LNCaP clone FGC (cell line): ENCODE measurements around the gene CPSF7.

ENCODE experiments used
- DNase-seq: peaks from one replicate; pipeline ENCODE4 v3.0.0-alpha.2; 2011; ENCODE audit warnings: low read depth
- H3K4me3 ChIP-seq: 2 replicates; pipeline ENCODE4 v1.5.1; 2011; ENCODE audit warnings: mild to moderate bottlenecking, low read depth, low read length, control low read depth
- TF ChIP-seq, protein P1 (sequence below): IDR thresholded peaks from 2 replicates; pipeline ENCODE4 v1.5.1; 2012; ENCODE audit warnings: mild to moderate bottlenecking; ENCODE audit not compliant: control insufficient read depth, insufficient read depth; ENCODE audit errors: extremely low read depth

Gene CPSF7

DNA sequence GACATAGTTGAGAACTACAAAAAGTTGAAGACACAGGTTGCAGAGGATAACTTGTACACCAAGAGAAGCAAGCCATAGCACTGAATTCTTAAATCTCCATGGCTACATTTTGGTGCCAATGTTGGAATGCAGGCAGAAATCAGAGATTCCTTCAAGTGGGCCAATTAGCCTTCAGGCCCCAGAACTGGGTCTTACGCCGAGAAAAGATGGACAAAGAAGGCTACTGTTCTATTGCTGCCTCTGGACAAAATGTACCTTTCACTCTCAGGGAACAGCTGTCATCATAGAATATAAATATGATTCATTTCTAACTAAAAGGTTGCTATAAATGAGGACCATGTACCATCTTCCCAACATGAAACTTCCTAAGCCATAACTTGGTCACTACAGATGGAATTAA lies 23.7 kb downstream of the CPSF7 start:
- no peak overlapping the region for H3K4me3 ChIP-seq
- no peak for DNase-seq
- TF ChIP-seq, protein P1, sequence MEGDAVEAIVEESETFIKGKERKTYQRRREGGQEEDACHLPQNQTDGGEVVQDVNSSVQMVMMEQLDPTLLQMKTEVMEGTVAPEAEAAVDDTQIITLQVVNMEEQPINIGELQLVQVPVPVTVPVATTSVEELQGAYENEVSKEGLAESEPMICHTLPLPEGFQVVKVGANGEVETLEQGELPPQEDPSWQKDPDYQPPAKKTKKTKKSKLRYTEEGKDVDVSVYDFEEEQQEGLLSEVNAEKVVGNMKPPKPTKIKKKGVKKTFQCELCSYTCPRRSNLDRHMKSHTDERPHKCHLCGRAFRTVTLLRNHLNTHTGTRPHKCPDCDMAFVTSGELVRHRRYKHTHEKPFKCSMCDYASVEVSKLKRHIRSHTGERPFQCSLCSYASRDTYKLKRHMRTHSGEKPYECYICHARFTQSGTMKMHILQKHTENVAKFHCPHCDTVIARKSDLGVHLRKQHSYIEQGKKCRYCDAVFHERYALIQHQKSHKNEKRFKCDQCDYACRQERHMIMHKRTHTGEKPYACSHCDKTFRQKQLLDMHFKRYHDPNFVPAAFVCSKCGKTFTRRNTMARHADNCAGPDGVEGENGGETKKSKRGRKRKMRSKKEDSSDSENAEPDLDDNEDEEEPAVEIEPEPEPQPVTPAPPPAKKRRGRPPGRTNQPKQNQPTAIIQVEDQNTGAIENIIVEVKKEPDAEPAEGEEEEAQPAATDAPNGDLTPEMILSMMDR, result no peak

DNA sequence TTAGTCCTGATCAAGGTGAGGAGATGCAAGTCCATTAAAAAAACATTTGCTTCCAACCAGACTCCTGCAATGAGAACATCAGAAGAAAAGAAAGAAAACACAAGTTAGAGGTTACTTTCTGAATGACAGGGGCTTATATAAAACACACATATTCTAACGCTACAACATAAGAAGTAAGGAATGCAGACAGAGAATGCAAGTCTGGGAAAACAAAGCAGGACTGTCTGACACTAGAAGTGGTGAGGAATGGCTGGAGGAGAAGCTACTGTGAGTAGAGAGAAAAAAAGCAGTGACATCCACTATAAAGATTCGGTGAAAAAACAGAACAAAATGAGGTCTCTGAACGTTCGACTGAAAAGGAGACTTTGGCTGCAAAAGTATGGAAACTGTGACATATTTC lies 25.1 kb downstream of the CPSF7 start:
- H3K4me3 ChIP-seq, result no peak overlapping the region
- no peak for DNase-seq
- TF ChIP-seq, protein P1, result no peak

- H3K4me3 ChIP-seq, result no peak overlapping the region
- TF ChIP-seq, protein P1, result no peak
- DNase-seq, result no peak
These were observed 25.7 kb downstream of the CPSF7 start for GRCh38 chr11:61404103-61404502.

DNA sequence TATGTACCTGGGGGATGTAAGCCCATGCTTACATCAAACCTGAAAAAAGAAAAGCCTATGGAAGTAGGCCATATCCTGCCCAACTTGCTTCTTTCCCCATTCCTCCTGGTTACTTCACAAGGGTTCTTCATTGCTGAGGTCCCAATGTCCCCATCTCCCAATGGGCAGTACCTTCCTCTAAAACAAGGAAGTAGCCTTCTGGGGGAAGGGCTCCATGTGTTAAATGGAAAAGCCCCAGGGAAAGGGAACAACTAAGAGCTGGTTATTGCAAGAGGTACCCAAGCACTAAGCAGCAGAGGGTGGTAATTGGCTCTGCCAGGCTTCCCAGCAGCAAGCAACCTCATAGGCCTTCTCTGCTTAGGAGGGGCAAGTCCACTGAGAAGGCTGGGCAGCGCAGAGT lies 26.1 kb downstream of the CPSF7 start:
- DNase-seq, result no peak
- TF ChIP-seq, protein P1, result no peak
- H3K4me3 ChIP-seq, result no peak overlapping the region

DNA sequence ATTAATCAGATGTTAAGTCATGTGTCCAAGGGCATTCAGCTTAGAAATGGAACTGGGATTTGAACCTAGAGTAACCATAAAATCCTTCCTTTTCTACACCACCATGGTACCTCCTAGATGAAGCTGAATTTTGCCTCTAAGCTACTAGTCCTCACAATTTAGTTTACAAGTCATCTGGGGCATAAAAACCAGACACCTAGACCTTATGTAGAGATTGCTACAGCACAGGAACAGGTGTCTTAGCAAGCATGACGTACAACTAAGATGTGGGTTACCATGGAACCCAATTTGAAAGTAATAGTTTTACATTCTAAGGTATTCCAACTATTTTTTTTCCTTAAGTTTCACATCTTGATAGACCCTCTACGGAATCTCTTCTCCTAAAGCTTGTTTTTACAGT lies 28.2 kb downstream of the CPSF7 start:
- no peak overlapping the region for H3K4me3 ChIP-seq
- no peak for DNase-seq
- TF ChIP-seq, protein P1, result no peak

DNA sequence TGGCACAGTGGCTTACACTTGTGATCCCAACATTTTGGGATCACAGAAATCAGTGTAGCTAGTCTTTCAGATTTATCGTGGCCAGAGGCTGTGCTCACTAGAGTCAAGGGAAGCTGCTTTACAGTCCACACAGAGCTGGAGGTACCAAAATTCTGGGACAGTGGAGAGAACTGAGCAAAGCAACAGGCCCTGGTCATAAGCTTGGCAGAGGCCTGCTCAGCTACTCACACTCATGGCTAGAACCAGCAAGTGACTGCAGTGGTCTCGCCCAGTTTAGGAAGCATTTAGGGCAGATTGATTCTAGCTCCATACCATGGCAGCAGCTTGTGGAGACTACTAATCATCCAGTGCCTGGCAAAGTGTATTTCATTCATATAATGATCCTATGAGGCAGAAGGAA lies 28.6 kb downstream of the CPSF7 start:
- no peak overlapping the region for H3K4me3 ChIP-seq
- DNase-seq, result no peak
- TF ChIP-seq, protein P1, result no peak

DNA sequence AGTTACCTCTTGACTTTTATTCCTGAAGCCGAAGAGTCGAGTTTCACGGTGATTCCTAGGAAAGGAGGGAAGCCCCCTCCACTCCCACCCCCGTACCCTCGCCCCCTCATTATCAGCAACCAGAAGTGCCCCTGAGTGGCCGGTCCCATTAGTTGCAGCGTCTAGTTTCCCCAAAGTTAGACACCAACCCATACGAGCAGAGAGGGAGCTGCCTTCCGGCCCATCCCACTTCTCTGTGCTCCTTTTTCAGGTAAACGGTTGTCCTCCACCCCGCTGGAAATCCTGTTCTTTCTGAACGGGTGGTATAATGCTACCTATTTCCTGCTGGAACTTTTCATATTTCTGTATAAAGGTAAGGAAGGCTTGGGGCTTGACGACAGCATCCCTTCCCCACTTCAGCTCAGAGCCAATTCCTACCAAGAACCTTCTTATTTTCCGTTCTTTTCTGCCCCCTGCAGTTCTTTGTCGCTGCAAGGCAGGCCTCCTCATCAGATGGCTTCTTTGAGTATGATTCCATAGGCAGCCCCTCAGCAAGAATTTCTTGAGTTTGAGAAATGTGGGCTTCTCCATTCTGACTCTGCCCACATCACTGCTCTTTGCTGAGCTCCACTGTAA lies 36.7 kb downstream of the CPSF7 start:
- DNase-seq, result no peak
- peak overlapping the region; percentile 38 for H3K4me3 ChIP-seq
- TF ChIP-seq, protein P1, result no peak
